ENCODE results near the gene BRS3.

Gene BRS3

GRCh38 chrX:136496186-136496763, 8.5 kb downstream of the BRS3 start:
- peak in 1 of 5 experiments; percentile 11 for DNase-seq

- peak; percentile 65 to 95 (median 81) for DNase-seq
These were observed 9.2 kb downstream of the BRS3 start for GRCh38 chrX:136496764-136497555.

- no peak for DNase-seq
These were observed 9.9 kb downstream of the BRS3 start, which contains the start of gene HTATSF1 for GRCh38 chrX:136497556-136498052. HTATSF1 (plus strand) TSS chrX:136497592; CDS start chrX:136497685, 93 bp downstream.

GRCh38 chrX:136519069-136519468, 31.3 kb downstream of the BRS3 start:
- DNase-seq = no peak

GRCh38 chrX:136523770-136524169, 36.0 kb downstream of the BRS3 start:
- no peak for DNase-seq

- no peak for DNase-seq
These were observed 38.2 kb downstream of the BRS3 start for GRCh38 chrX:136525738-136526606.

- DNase-seq = no peak
These were observed 41.0 kb downstream of the BRS3 start for GRCh38 chrX:136528645-136529315.

GRCh38 chrX:136529795-136530194, 42.0 kb downstream of the BRS3 start:
- no peak for DNase-seq

GRCh38 chrX:136531951-136532350, 44.2 kb downstream of the BRS3 start, which contains the start of gene VGLL1:
VGLL1 (plus strand) TSS chrX:136532215; CDS start chrX:136536021, 3,806 bp downstream.
- no peak for DNase-seq

GRCh38 chrX:136534131-136534530, 46.4 kb downstream of the BRS3 start:
- no peak for DNase-seq

- DNase-seq = no peak
These were observed 51.1 kb downstream of the BRS3 start for GRCh38 chrX:136538811-136539210.

- no peak for DNase-seq
These were observed 52.5 kb downstream of the BRS3 start for GRCh38 chrX:136540226-136540625.

GRCh38 chrX:136541294-136541693, 53.5 kb downstream of the BRS3 start:
- DNase-seq = no peak

- DNase-seq = no peak
These were observed 54.5 kb downstream of the BRS3 start for GRCh38 chrX:136542281-136542680.

Measured in T-helper 2 cell (primary cell).